Activated T-cell treated with anti-CD3 and anti-CD28 coated beads, Interleukin-2, amount 50 U/mL, for 24 hours (primary cell): ENCODE results near the gene PDE4D.
A peak's percentile ranks its signal among the peaks of the same experiment; 100 is the strongest.

Experiments used
- DNase-seq: peaks from one replicate; pipeline ENCODE4 v3.0.0-alpha.2; 2020
- H3K27ac Mint-ChIP-seq: 2 replicates; pipeline ENCODE4 v1.8.0; 2020; ENCODE audit warnings: mild to moderate bottlenecking, mixed read lengths
- H3K27me3 Mint-ChIP-seq: 2 replicates; pipeline ENCODE4 v1.8.0; 2020; ENCODE audit warnings: mixed read lengths
- H3K36me3 Mint-ChIP-seq: 2 replicates; pipeline ENCODE4 v1.8.0; 2020; ENCODE audit warnings: low read depth, mixed read lengths
- H3K4me1 Mint-ChIP-seq: 2 replicates; pipeline ENCODE4 v1.8.0; 2020; ENCODE audit warnings: low read depth, mixed read lengths
- H3K4me3 Mint-ChIP-seq: 2 replicates; pipeline ENCODE4 v1.8.0; 2020; ENCODE audit warnings: mild to moderate bottlenecking, moderate library complexity, mixed read lengths
- H3K9me3 Mint-ChIP-seq: 2 replicates; pipeline ENCODE4 v1.8.0; 2020; ENCODE audit warnings: mixed read lengths

Gene PDE4D

GRCh38 chr5:59209758-59210359, 683.7 kb downstream of the PDE4D start:
- H3K27me3 Mint-ChIP-seq, result peaks cover 23% of the 10 kb centered on the region
- H3K4me1 Mint-ChIP-seq, result peaks cover 14% of the 10 kb centered on the region
- no peak for DNase-seq
- no peaks in the 10 kb centered on the region for H3K36me3 Mint-ChIP-seq
- H3K4me3 Mint-ChIP-seq, result no peak overlapping the region
- H3K27ac Mint-ChIP-seq, result no peak overlapping the region
- no peaks in the 10 kb centered on the region for H3K9me3 Mint-ChIP-seq

DNA sequence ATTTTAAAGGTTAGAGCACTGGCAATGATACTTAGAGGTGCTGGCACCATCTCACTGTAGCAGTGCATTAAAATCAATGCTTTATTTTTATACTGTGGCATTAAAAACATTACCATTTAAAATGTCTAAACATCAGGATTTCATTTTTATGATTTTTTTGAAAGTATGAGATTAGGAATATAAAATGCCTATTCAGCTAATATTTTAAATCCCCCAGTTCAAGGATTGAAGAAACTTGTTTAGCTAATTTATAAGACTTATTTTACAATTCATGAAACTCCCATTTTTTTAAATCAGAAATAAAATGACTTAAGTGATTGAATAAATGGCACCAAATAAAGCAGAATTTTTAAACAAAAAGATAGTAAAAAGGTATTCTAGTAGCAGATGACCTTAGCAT, 685.1 kb downstream of the PDE4D start:
- Mint-ChIP-seq H3K27ac (no peak overlapping the region), H3K4me3 (no peak overlapping the region), H3K27me3 (peaks cover 13% of the 10 kb centered on the region), H3K4me1 (peaks cover 14% of the 10 kb centered on the region), H3K36me3 (no peaks in the 10 kb centered on the region), H3K9me3 (no peaks in the 10 kb centered on the region)
- no peak for DNase-seq

DNA sequence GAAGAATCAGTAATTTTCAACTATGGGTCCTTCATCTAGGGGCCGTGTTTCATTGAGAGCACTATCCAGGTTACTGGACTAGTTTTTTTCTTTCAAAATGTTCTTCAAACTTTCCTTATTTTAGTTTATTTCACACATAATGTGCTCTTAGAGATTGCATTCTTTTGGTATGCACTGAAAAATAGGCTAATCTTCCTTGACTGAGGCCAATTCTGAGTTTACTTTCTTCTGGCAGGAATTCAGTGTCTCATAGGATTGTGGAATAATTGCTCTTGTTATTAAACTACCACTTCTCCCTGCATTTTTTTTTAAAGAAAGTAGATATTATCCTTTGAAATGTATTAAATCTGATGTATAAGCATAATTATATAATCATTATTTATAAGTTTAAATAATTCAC, 686.1 kb downstream of the PDE4D start:
- H3K36me3 Mint-ChIP-seq, result no peaks in the 10 kb centered on the region

DNA sequence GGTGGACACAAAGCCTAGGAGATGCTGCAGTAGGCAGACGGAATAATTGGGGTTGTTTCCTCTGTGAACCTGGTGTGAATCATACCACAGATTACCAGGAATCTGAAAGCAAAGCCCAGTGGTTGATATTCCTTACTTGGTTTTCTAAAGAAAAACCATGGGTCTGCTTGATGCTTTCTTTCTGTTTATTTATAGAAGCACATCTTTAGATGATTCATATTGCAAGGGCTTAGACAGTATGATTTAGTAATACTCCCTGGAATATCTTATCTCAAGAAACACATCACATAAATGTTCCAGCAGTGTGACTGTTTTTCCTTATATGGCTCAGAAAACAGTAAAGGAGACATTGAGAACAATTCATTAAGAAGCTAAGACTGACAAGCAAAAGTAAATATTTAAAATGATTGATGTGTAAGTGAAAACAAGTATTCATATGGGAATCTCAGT, 687.4 kb downstream of the PDE4D start:
- DNase-seq, result no peak
- Mint-ChIP-seq H3K4me1 (peaks cover 14% of the 10 kb centered on the region), H3K36me3 (no peaks in the 10 kb centered on the region), H3K27me3 (peaks cover 4% of the 10 kb centered on the region), H3K27ac (no peak overlapping the region), H3K9me3 (no peaks in the 10 kb centered on the region), H3K4me3 (no peak overlapping the region)

More for the DNA sequence above, 686.1 kb downstream of the PDE4D start:
- Mint-ChIP-seq H3K27ac (no peak overlapping the region), H3K27me3 (peaks cover 4% of the 10 kb centered on the region), H3K9me3 (no peaks in the 10 kb centered on the region), H3K4me1 (peaks cover 14% of the 10 kb centered on the region), H3K4me3 (no peak overlapping the region)
- no peak for DNase-seq

DNA sequence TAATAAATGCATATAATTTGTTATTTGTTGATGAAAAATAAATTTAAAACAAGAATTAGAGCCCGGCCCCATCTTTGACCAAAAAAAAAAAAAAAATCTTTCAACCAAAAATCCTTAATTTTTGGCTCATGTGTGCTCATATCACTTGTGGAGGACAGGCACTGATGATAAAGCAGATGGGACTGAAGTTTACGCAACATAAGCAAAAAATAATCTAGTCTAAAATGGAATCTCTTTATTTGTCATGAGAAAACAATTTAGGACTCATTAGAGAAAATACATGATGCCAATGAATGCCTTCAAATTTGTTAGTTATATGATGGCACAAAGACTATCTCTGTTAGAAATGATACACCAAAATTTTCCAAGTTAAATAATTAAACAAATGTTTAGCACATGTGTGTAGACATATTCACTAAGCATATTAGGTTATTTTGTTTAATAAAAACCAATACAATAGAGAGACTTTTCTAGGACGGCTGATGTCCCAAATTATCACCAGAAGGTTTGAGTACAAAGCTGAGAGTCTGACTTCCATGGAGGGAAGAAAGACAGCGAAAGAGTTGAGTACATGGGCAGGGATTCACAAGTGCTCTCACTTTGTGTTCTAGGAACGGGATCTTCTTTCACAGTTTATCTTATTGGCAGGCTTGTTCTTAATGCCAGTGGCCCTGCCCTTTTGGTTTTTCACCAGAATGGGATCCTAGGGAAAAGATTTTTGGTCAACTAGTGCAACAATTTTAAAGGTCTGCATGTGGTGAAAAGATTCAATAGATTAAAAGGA, 689.2 kb downstream of the PDE4D start:
- Mint-ChIP-seq H3K4me3 (no peak overlapping the region), H3K9me3 (no peaks in the 10 kb centered on the region), H3K27me3 (peaks cover 4% of the 10 kb centered on the region), H3K27ac (no peak overlapping the region), H3K4me1 (peaks cover 12% of the 10 kb centered on the region), H3K36me3 (no peaks in the 10 kb centered on the region)
- DNase-seq, result no peak

- Mint-ChIP-seq H3K4me1 (peaks cover 5% of the 10 kb centered on the region), H3K4me3 (no peak overlapping the region), H3K27me3 (peaks cover 3% of the 10 kb centered on the region), H3K27ac (no peak overlapping the region), H3K36me3 (no peaks in the 10 kb centered on the region), H3K9me3 (no peaks in the 10 kb centered on the region)
- no peak for DNase-seq
Observed at GRCh38 chr5:59199868-59200267, 693.7 kb downstream of the PDE4D start.

DNA sequence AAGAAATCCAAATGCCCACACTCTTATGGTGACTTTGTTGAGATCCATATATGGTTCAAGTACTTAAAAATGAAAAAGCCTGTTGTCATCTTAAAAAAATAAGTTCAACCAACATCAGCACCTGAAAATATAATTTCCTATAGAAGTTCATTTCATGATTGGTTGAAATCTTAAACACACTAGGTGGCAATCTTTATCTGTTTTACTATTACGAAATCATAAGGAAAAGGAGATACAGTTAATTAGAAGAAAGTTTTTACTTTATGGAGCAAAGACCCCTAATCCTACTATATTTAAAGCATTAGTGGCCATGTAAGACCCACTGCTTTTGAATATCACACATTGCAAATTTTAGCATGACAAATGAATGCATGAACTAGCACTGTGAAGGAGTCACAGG, 694.7 kb downstream of the PDE4D start:
- DNase-seq, result no peak
- H3K27me3 Mint-ChIP-seq, result no peaks in the 10 kb centered on the region
- H3K36me3 Mint-ChIP-seq, result no peaks in the 10 kb centered on the region
- no peaks in the 10 kb centered on the region for H3K9me3 Mint-ChIP-seq
- H3K4me1 Mint-ChIP-seq, result peaks cover 6% of the 10 kb centered on the region
- H3K27ac Mint-ChIP-seq, result no peak overlapping the region
- H3K4me3 Mint-ChIP-seq, result no peak overlapping the region

GRCh38 chr5:59198365-59198764, 695.2 kb downstream of the PDE4D start:
- no peaks in the 10 kb centered on the region for H3K9me3 Mint-ChIP-seq
- no peak overlapping the region for H3K27ac Mint-ChIP-seq
- no peak for DNase-seq
- H3K4me3 Mint-ChIP-seq, result no peak overlapping the region
- H3K36me3 Mint-ChIP-seq, result no peaks in the 10 kb centered on the region
- H3K27me3 Mint-ChIP-seq, result peaks cover under 1% of the 10 kb centered on the region
- peaks cover 6% of the 10 kb centered on the region for H3K4me1 Mint-ChIP-seq

DNA sequence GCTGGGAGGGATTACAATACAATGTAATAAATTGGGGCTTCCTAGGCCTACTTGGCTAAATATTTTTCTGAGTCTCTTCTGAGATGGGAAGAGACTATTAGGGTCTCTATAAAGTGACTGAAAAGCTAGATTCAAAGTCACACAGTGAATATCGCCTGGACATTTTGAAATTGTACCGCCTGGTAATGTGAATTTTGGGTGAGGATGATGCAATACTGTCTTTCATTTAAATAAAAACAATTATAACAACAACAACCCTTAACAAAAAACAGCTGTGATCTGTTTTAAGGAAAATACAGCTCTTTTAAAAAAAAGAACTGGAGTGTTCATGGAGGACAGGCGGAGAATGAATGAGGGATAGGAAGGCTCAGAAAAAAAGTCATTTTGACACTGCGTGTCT, 695.6 kb downstream of the PDE4D start:
- no peak overlapping the region for H3K4me3 Mint-ChIP-seq
- peaks cover 6% of the 10 kb centered on the region for H3K4me1 Mint-ChIP-seq

GRCh38 chr5:59193616-59194319, 699.8 kb downstream of the PDE4D start:
- H3K27ac Mint-ChIP-seq, result no peak overlapping the region
- H3K9me3 Mint-ChIP-seq, result no peaks in the 10 kb centered on the region
- peaks cover 5% of the 10 kb centered on the region for H3K4me1 Mint-ChIP-seq
- H3K27me3 Mint-ChIP-seq, result peaks cover 11% of the 10 kb centered on the region
- DNase-seq, result no peak
- no peaks in the 10 kb centered on the region for H3K36me3 Mint-ChIP-seq
- no peak overlapping the region for H3K4me3 Mint-ChIP-seq

More for the DNA sequence above, 695.6 kb downstream of the PDE4D start:
- Mint-ChIP-seq H3K9me3 (no peaks in the 10 kb centered on the region), H3K27me3 (peaks cover 2% of the 10 kb centered on the region), H3K27ac (no peak overlapping the region), H3K36me3 (no peaks in the 10 kb centered on the region)
- DNase-seq, result no peak

DNA sequence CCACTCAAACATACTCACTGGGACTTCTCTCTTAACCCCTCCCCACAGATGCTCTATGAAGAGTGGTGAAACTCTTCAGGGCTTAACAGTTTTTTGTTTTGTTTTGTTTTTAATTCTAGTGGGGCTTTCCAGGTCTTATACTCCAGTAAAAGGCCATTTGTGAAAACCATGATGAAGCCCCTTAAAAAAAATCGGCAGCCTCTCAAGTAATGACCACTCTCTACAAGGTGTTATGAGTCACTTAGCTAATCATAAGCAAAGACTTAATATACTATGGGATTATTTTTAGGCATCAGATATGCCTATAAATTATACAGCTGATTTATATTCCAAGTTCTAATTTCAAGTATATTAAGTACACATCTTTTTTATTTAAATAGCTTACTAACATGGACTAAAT, 702.8 kb downstream of the PDE4D start:
- Mint-ChIP-seq H3K4me3 (no peak overlapping the region), H3K27me3 (peaks cover 24% of the 10 kb centered on the region), H3K36me3 (no peaks in the 10 kb centered on the region), H3K27ac (no peak overlapping the region), H3K4me1 (peaks cover 8% of the 10 kb centered on the region), H3K9me3 (no peaks in the 10 kb centered on the region)
- no peak for DNase-seq

DNA sequence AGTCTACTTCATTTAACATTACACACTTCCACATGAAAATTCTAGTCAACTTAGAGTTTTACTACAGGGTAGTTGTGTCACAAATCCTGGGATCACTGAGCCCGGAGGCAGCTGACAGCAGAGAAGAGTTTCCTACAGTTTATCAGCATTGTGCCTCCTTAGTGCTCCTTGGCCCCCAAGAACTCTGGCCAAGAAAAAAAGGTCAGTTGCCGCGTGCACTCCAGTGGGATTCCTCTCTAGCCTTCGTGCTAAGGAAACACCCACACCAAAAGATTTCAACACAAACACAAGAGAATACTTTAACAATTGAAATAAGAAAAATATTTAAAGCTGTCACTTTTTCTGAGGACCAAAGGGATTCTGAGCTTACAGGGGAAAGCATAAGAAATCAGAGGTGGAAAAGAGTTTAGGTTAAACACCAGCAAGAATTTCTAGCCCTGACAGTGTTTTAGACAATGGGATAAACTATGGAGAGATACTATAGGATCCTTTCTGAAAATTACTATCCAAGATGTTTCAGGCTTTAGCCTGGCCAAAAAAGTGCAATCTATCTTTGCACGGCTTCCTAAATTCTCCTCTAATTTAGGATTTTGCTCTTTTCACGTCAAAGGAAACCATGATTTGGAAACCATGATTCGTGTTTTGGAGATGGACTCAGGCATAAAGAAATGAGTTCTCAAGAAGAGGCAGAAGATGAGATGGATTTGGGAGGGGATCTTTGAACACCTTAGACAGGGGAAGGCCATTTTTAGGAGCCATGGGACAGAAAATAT, 703.9 kb downstream of the PDE4D start:
- no peaks in the 10 kb centered on the region for H3K36me3 Mint-ChIP-seq
- H3K27ac Mint-ChIP-seq, result no peak overlapping the region
- DNase-seq, result no peak
- H3K9me3 Mint-ChIP-seq, result no peaks in the 10 kb centered on the region
- H3K4me3 Mint-ChIP-seq, result no peak overlapping the region
- peaks cover 24% of the 10 kb centered on the region for H3K27me3 Mint-ChIP-seq
- H3K4me1 Mint-ChIP-seq, result peaks cover 8% of the 10 kb centered on the region

DNA sequence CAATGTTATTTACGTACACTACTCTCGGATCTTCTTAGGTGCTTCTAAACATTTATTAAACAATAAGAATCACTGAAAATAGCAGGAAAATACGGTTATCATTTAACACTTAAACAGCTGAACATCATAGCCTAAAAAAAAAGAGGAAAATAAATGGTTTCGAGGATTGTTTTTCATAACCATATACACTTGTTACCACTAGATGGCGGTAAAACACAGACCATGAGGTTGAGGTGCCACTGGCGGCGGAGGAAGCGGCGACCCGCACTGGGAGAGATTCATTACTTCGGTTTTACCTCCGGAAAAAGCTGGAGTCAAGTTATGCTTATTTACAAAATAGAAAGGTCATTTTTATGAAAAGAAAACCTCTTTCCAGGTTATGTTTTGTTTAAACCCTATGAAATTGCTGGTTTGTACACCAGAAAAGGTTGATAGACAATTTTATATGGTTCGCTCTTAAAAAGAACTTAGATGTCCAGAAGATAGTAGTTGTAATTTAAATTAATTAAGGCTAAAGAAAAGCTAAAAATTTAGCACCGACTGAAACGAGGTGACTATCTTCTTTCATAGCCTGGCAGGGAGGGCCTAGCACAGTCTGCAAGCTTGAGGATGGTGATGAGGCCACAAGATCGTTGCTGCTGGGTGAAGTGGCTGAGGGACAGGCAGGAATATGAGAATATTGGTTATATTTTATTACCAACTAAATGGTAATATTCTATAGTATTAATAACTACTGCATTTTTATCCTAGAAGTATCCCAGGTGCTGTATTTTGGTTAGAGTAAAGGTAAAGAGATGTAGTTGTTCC, 704.9 kb downstream of the PDE4D start:
- no peaks in the 10 kb centered on the region for H3K9me3 Mint-ChIP-seq
- peak; percentile 62 for DNase-seq
- H3K4me1 Mint-ChIP-seq, result peaks cover 6% of the 10 kb centered on the region
- peaks cover 24% of the 10 kb centered on the region for H3K27me3 Mint-ChIP-seq
- no peaks in the 10 kb centered on the region for H3K36me3 Mint-ChIP-seq
- H3K4me3 Mint-ChIP-seq, result no peak overlapping the region
- H3K27ac Mint-ChIP-seq, result no peak overlapping the region

DNA sequence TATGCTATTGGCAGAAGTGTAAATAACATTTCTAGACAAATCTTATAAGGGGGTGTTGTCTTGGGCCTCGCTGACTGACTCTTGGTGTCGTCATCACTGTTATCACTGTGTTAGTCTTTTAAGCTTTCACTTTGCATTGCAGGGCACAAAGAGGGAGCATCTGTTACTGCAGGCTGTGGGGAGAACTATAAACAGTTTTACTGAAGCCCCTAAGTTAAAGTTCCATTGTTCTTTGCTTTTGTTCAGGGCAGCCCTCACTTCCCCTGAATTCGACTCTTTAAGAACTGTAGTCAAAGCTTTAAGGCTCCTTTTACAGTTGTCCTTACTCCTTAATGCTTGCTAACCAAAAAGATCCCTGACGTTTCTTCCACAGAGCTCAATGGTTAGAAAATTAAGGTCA, 705.7 kb downstream of the PDE4D start:
- no peaks in the 10 kb centered on the region for H3K36me3 Mint-ChIP-seq
- peaks cover 6% of the 10 kb centered on the region for H3K4me1 Mint-ChIP-seq
- H3K27ac Mint-ChIP-seq, result no peak overlapping the region
- H3K27me3 Mint-ChIP-seq, result peaks cover 21% of the 10 kb centered on the region
- H3K4me3 Mint-ChIP-seq, result no peak overlapping the region
- DNase-seq, result no peak
- no peaks in the 10 kb centered on the region for H3K9me3 Mint-ChIP-seq
